ENCODE data around the gene REEP2. TPM values are rescaled to one million over a fixed set of nuclear protein-coding genes. Genes with fewer than 3 reads are reported as not detected.

REEP2 gene
- total RNA-seq, 1 donor from 2014 or later: 17.4 TPM

GRCh38 chr5:138482638-138483037, 43.8 kb downstream of the REEP2 start:
- peaks cover 6% of the 10 kb centered on the region for H3K4me1 Mint-ChIP-seq
- no peak overlapping the region for H3K27ac Mint-ChIP-seq
- Histone ChIP-seq H3F3A (ENCODE audit: low read depth) (no peaks in the 10 kb centered on the region), H3K9me3 (ENCODE audit: low read depth) (no peaks in the 10 kb centered on the region), H3K27me3 (no peaks in the 10 kb centered on the region), H3K79me2 (ENCODE audit: low read depth) (no peaks in the 10 kb centered on the region), H2AFZ (replicated peaks) (no peak overlapping the region), H3K36me3 (no peaks in the 10 kb centered on the region), H3K9ac (no peak overlapping the region), H4K20me1 (ENCODE audit: low read depth) (no peaks in the 10 kb centered on the region), H3K4me2 (no peak overlapping the region), H3K4me1 (no peaks in the 10 kb centered on the region), H3K4me3 (no peak overlapping the region), H3K27ac (no peak overlapping the region)
- DNase-seq (ENCODE audit: low spot score): no peak
- H3K9me3 Mint-ChIP-seq: no peaks in the 10 kb centered on the region
- H3K27me3 Mint-ChIP-seq (ENCODE audit: insufficient read depth, low read depth): peaks cover 7% of the 10 kb centered on the region
- no peak for TF ChIP-seq EZH2 (IDR thresholded peaks at IDR 0.05)
- TF ChIP-seq EZH2phosphoT487 (IDR thresholded peaks at IDR 0.05): no peak
- TF ChIP-seq, protein P1, sequence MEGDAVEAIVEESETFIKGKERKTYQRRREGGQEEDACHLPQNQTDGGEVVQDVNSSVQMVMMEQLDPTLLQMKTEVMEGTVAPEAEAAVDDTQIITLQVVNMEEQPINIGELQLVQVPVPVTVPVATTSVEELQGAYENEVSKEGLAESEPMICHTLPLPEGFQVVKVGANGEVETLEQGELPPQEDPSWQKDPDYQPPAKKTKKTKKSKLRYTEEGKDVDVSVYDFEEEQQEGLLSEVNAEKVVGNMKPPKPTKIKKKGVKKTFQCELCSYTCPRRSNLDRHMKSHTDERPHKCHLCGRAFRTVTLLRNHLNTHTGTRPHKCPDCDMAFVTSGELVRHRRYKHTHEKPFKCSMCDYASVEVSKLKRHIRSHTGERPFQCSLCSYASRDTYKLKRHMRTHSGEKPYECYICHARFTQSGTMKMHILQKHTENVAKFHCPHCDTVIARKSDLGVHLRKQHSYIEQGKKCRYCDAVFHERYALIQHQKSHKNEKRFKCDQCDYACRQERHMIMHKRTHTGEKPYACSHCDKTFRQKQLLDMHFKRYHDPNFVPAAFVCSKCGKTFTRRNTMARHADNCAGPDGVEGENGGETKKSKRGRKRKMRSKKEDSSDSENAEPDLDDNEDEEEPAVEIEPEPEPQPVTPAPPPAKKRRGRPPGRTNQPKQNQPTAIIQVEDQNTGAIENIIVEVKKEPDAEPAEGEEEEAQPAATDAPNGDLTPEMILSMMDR (IDR thresholded peaks at IDR 0.05): no peak
- H3K36me3 Mint-ChIP-seq: no peaks in the 10 kb centered on the region
- no peak overlapping the region for H3K4me3 Mint-ChIP-seq

DNA sequence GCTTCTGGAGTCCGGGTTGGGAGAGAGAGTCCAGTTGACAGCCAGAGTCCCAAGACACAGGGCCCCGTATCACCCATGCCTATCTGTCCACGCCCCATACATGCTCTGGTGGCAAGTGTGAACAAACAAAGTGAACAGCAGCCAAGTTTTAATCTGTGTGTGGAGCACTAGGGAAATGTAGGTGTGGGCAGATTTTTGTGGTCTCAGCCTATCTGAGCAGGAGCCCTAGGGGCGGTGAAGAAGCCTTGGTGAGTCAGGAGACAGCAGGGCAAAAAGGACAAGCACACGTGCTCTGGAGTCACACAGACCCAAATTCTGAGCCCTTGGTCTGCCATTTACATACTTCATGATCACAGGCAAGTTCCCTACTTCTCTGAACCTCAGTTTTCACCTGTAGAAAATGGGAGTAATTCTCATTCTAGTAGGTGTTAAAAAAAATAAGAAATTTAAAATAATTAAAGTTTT, 49.7 kb downstream of the REEP2 start:
- H3K4me3 Mint-ChIP-seq: no peak overlapping the region
- no peak overlapping the region for H3K4me3 ChIP-seq
- H3K79me2 ChIP-seq (ENCODE audit: low read depth): no peaks in the 10 kb centered on the region
- H3K27me3 Mint-ChIP-seq (ENCODE audit: insufficient read depth, low read depth): peaks cover 11% of the 10 kb centered on the region
- H3K4me1 ChIP-seq: peaks cover 25% of the 10 kb centered on the region
- TF ChIP-seq, protein P1 (IDR thresholded peaks at IDR 0.05): no peak
- no peak for TF ChIP-seq EZH2phosphoT487 (IDR thresholded peaks at IDR 0.05)
- no peak for TF ChIP-seq EZH2 (IDR thresholded peaks at IDR 0.05)
- no peaks in the 10 kb centered on the region for H3K9me3 Mint-ChIP-seq
- H3K36me3 Mint-ChIP-seq: no peaks in the 10 kb centered on the region
- H3K27ac Mint-ChIP-seq: no peak overlapping the region
- no peak overlapping the region for H3K27ac ChIP-seq
- no peaks in the 10 kb centered on the region for H3K36me3 ChIP-seq
- peaks cover 31% of the 10 kb centered on the region for H3K27me3 ChIP-seq
- no peak overlapping the region for H3K4me2 ChIP-seq
- no peaks in the 10 kb centered on the region for H3K9me3 ChIP-seq (ENCODE audit: low read depth)
- H2AFZ ChIP-seq (replicated peaks): no peak overlapping the region
- peaks cover 41% of the 10 kb centered on the region for H3K4me1 Mint-ChIP-seq
- no peak for DNase-seq (ENCODE audit: low spot score)
- H3K9ac ChIP-seq: no peak overlapping the region
- peaks cover 32% of the 10 kb centered on the region for H3F3A ChIP-seq (ENCODE audit: low read depth)
- H4K20me1 ChIP-seq (ENCODE audit: low read depth): no peaks in the 10 kb centered on the region

- Histone ChIP-seq H3F3A (ENCODE audit: low read depth) (peaks cover 40% of the 10 kb centered on the region), H3K4me1 (peaks cover 31% of the 10 kb centered on the region), H3K27ac (no peak overlapping the region), H3K4me3 (no peak overlapping the region), H3K27me3 (peaks cover 31% of the 10 kb centered on the region), H3K4me2 (no peak overlapping the region), H3K36me3 (no peaks in the 10 kb centered on the region), H4K20me1 (ENCODE audit: low read depth) (no peaks in the 10 kb centered on the region), H3K9ac (no peak overlapping the region), H3K9me3 (ENCODE audit: low read depth) (no peaks in the 10 kb centered on the region), H3K79me2 (ENCODE audit: low read depth) (no peaks in the 10 kb centered on the region), H2AFZ (replicated peaks) (peak overlapping the region; percentile 42)
- peaks cover 49% of the 10 kb centered on the region for H3K4me1 Mint-ChIP-seq
- H3K9me3 Mint-ChIP-seq: no peaks in the 10 kb centered on the region
- TF ChIP-seq, protein P1 (IDR thresholded peaks at IDR 0.05): no peak
- TF ChIP-seq EZH2phosphoT487 (IDR thresholded peaks at IDR 0.05): no peak
- TF ChIP-seq EZH2 (IDR thresholded peaks at IDR 0.05): no peak
- no peaks in the 10 kb centered on the region for H3K36me3 Mint-ChIP-seq
- H3K27me3 Mint-ChIP-seq (ENCODE audit: insufficient read depth, low read depth): peaks cover 15% of the 10 kb centered on the region
- H3K27ac Mint-ChIP-seq: no peak overlapping the region
- DNase-seq (ENCODE audit: low spot score): no peak
- no peak overlapping the region for H3K4me3 Mint-ChIP-seq
Measured at GRCh38 chr5:138489683-138490061, 50.8 kb downstream of the REEP2 start.

All from neural progenitor cell (in vitro differentiated cells).